Esophagus muscularis mucosa (tissue), 4 donors: Measurements from ENCODE around the gene PPP1R3D.
"Not testable (repeated sequence)": the region's sequence is repeated elsewhere in the genome, so short reads cannot be mapped to it uniquely, and the experiment has no call there.

Source experiments
- EP300 ChIP-seq: sonication (generic); formaldehyde crosslinking; IDR thresholded peaks from one replicate; pipeline ENCODE4 v1.6.1; 2017; ENCODE audit warnings: antibody characterized with exemption
- POLR2A ChIP-seq: fragments of 450-650 bp; IDR thresholded peaks from one replicate; pipeline ENCODE4 v1.6.1; 2017; ENCODE audit warnings: antibody characterized with exemption, moderate library complexity, mild to moderate bottlenecking, low read depth
- POLR2AphosphoS5 ChIP-seq, 2 donors: sonication (generic); formaldehyde crosslinking; IDR thresholded peaks; one replicate each; pipeline ENCODE4 v1.6.1; 2017; ENCODE audit warnings: antibody characterized with exemption in 2 of 2
- TF ChIP-seq, protein P1 (sequence below), 3 experiments: fragments of 200-600 bp in 2 of 3; fragments of 450-650 bp in 1 of 3; sonication (generic) in 2 of 3; IDR thresholded peaks; one replicate each; pipeline ENCODE4 v1.5.1; 2017 to 2019; ENCODE audit warnings: antibody characterized with exemption in 3 of 3, mild to moderate bottlenecking in 2 of 3, moderate library complexity in 1 of 3

DNA sequence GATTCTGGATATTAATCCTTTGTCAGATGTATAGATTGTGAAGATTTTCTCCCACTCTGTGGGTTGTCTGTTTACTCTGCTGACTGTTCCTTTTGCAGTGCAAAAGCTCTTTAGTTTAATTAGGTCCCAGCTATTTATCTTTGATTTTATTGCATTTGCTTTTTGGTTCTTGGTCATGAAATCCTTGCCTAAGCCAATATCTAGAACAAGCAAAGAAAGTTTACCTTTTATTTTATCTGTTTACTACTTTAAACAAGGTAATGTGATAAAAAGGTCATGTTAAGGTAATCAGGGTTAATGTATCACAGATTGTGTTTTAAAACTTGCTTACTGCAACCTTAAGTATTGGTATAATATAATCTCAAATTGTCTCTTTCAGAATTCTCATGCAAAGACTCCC is 17.5 kb upstream of the PPP1R3D start:
- TF ChIP-seq, protein P1, sequence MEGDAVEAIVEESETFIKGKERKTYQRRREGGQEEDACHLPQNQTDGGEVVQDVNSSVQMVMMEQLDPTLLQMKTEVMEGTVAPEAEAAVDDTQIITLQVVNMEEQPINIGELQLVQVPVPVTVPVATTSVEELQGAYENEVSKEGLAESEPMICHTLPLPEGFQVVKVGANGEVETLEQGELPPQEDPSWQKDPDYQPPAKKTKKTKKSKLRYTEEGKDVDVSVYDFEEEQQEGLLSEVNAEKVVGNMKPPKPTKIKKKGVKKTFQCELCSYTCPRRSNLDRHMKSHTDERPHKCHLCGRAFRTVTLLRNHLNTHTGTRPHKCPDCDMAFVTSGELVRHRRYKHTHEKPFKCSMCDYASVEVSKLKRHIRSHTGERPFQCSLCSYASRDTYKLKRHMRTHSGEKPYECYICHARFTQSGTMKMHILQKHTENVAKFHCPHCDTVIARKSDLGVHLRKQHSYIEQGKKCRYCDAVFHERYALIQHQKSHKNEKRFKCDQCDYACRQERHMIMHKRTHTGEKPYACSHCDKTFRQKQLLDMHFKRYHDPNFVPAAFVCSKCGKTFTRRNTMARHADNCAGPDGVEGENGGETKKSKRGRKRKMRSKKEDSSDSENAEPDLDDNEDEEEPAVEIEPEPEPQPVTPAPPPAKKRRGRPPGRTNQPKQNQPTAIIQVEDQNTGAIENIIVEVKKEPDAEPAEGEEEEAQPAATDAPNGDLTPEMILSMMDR (IDR thresholded peaks at IDR 0.05): not testable (repeated sequence)
- not testable (repeated sequence) for TF ChIP-seq POLR2AphosphoS5 (IDR thresholded peaks at IDR 0.05); EP300; POLR2A
